Measurements from ENCODE around the gene MS4A4E.

MS4A4E gene

DNA sequence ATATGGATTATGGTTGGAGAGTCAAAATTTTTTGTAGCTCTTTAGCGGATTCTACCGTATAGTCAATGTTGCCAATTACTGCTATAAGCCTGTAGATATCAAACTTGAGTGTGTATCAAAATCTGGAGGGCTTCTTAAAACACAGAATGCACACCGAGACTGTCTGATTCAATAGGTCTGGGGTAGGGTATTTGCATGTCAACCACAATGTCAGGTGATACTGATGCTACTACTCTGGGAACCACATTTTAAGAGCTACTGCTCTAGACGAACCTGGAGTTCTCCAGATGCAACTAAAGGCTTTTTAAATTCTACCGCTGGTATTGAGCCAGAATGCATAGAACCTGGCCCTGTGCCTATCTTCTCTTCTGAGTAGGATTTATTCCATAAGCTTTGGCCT, 21.7 kb upstream of the MS4A4E start:
- TF ChIP-seq OSR1 (CRISPR knock-in tag; IDR thresholded peaks at IDR 0.05) (no peak), CSDC2 (CRISPR knock-in tag; IDR thresholded peaks at IDR 0.05) (no peak), SNAI2 (CRISPR knock-in tag; IDR thresholded peaks at IDR 0.05) (no peak), ZNF565 (CRISPR knock-in tag; conservative IDR thresholded peaks at IDR 0.05; ENCODE audit: low read depth) (no peak), ZC3H10 (CRISPR knock-in tag; IDR thresholded peaks at IDR 0.05) (no peak), ESRRG (CRISPR knock-in tag; IDR thresholded peaks at IDR 0.05) (no peak), ISL1 (CRISPR knock-in tag; IDR thresholded peaks at IDR 0.05) (no peak), ARNTL (CRISPR knock-in tag; IDR thresholded peaks at IDR 0.05; ENCODE audit: borderline replicate concordance, low read depth) (no peak), ZNF70 (CRISPR knock-in tag; IDR thresholded peaks at IDR 0.05) (no peak), TCF4 (CRISPR knock-in tag; IDR thresholded peaks at IDR 0.05; ENCODE audit: borderline replicate concordance) (no peak), PPARA (CRISPR knock-in tag; IDR thresholded peaks at IDR 0.05; ENCODE audit: borderline replicate concordance) (no peak), TOX (CRISPR knock-in tag; IDR thresholded peaks at IDR 0.05; ENCODE audit: borderline replicate concordance) (no peak), GLIS3 (CRISPR knock-in tag; IDR thresholded peaks at IDR 0.05) (no peak), ZFP3 (CRISPR knock-in tag; IDR thresholded peaks at IDR 0.05) (no peak)
- TF ChIP-seq, protein P1, sequence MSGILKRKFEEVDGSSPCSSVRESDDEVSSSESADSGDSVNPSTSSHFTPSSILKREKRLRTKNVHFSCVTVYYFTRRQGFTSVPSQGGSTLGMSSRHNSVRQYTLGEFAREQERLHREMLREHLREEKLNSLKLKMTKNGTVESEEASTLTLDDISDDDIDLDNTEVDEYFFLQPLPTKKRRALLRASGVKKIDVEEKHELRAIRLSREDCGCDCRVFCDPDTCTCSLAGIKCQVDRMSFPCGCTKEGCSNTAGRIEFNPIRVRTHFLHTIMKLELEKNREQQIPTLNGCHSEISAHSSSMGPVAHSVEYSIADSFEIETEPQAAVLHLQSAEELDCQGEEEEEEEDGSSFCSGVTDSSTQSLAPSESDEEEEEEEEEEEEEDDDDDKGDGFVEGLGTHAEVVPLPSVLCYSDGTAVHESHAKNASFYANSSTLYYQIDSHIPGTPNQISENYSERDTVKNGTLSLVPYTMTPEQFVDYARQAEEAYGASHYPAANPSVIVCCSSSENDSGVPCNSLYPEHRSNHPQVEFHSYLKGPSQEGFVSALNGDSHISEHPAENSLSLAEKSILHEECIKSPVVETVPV (CRISPR knock-in tag; IDR thresholded peaks at IDR 0.05) = no peak
- TF ChIP-seq, protein P2, sequence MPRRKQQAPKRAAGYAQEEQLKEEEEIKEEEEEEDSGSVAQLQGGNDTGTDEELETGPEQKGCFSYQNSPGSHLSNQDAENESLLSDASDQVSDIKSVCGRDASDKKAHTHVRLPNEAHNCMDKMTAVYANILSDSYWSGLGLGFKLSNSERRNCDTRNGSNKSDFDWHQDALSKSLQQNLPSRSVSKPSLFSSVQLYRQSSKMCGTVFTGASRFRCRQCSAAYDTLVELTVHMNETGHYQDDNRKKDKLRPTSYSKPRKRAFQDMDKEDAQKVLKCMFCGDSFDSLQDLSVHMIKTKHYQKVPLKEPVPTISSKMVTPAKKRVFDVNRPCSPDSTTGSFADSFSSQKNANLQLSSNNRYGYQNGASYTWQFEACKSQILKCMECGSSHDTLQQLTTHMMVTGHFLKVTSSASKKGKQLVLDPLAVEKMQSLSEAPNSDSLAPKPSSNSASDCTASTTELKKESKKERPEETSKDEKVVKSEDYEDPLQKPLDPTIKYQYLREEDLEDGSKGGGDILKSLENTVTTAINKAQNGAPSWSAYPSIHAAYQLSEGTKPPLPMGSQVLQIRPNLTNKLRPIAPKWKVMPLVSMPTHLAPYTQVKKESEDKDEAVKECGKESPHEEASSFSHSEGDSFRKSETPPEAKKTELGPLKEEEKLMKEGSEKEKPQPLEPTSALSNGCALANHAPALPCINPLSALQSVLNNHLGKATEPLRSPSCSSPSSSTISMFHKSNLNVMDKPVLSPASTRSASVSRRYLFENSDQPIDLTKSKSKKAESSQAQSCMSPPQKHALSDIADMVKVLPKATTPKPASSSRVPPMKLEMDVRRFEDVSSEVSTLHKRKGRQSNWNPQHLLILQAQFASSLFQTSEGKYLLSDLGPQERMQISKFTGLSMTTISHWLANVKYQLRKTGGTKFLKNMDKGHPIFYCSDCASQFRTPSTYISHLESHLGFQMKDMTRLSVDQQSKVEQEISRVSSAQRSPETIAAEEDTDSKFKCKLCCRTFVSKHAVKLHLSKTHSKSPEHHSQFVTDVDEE (CRISPR knock-in tag; IDR thresholded peaks at IDR 0.05) = no peak
- TF ChIP-seq, protein P3, sequence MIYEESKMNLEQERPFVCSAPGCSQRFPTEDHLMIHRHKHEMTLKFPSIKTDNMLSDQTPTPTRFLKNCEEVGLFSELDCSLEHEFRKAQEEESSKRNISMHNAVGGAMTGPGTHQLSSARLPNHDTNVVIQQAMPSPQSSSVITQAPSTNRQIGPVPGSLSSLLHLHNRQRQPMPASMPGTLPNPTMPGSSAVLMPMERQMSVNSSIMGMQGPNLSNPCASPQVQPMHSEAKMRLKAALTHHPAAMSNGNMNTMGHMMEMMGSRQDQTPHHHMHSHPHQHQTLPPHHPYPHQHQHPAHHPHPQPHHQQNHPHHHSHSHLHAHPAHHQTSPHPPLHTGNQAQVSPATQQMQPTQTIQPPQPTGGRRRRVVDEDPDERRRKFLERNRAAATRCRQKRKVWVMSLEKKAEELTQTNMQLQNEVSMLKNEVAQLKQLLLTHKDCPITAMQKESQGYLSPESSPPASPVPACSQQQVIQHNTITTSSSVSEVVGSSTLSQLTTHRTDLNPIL (CRISPR knock-in tag; IDR thresholded peaks at IDR 0.05; ENCODE audit: low read depth) = no peak
- TF ChIP-seq, protein P4, sequence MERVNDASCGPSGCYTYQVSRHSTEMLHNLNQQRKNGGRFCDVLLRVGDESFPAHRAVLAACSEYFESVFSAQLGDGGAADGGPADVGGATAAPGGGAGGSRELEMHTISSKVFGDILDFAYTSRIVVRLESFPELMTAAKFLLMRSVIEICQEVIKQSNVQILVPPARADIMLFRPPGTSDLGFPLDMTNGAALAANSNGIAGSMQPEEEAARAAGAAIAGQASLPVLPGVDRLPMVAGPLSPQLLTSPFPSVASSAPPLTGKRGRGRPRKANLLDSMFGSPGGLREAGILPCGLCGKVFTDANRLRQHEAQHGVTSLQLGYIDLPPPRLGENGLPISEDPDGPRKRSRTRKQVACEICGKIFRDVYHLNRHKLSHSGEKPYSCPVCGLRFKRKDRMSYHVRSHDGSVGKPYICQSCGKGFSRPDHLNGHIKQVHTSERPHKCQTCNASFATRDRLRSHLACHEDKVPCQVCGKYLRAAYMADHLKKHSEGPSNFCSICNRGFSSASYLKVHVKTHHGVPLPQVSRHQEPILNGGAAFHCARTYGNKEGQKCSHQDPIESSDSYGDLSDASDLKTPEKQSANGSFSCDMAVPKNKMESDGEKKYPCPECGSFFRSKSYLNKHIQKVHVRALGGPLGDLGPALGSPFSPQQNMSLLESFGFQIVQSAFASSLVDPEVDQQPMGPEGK (CRISPR knock-in tag; IDR thresholded peaks at IDR 0.05; ENCODE audit: borderline replicate concordance) = no peak
- no peak for ATAC-seq

DNA sequence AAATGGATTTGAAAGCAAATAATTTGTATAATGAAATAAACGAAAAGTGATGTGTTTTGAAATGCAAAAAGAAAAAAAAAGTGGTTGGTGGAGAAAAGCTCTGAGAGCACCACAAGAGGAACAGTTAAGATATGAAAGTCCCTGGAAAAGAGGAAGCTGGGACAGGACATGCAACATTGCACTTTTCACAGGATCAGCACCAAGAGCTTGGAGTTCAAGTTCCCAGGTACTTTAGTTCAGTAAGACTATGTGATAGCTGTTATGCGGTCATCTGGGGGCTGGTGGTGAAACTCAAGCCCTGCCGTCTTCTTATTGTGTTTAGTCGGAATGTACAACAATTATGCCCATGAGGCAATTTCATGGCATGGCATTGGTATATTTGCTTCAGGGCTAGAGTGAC, 20.5 kb upstream of the MS4A4E start:
- no peak for ATAC-seq
- TF ChIP-seq ZNF8 (CRISPR knock-in tag; IDR thresholded peaks at IDR 0.05) (no peak), PPARA (CRISPR knock-in tag; IDR thresholded peaks at IDR 0.05; ENCODE audit: borderline replicate concordance) (no peak), ZNF565 (CRISPR knock-in tag; conservative IDR thresholded peaks at IDR 0.05; ENCODE audit: low read depth) (no peak), TCF4 (CRISPR knock-in tag; IDR thresholded peaks at IDR 0.05; ENCODE audit: borderline replicate concordance) (no peak), BACH2 (CRISPR knock-in tag; IDR thresholded peaks at IDR 0.05; ENCODE audit: borderline replicate concordance) (no peak), ARNTL (CRISPR knock-in tag; IDR thresholded peaks at IDR 0.05; ENCODE audit: borderline replicate concordance, low read depth) (no peak), ZFP3 (CRISPR knock-in tag; IDR thresholded peaks at IDR 0.05) (no peak), SNAI2 (CRISPR knock-in tag; IDR thresholded peaks at IDR 0.05) (no peak), ISL1 (CRISPR knock-in tag; IDR thresholded peaks at IDR 0.05) (no peak), GLIS3 (CRISPR knock-in tag; IDR thresholded peaks at IDR 0.05) (no peak), ZNF70 (CRISPR knock-in tag; IDR thresholded peaks at IDR 0.05) (no peak), OSR1 (CRISPR knock-in tag; IDR thresholded peaks at IDR 0.05) (no peak), TOX (CRISPR knock-in tag; IDR thresholded peaks at IDR 0.05; ENCODE audit: borderline replicate concordance) (no peak), CSDC2 (CRISPR knock-in tag; IDR thresholded peaks at IDR 0.05) (no peak), ESRRG (CRISPR knock-in tag; IDR thresholded peaks at IDR 0.05) (no peak)
- TF ChIP-seq, protein P3 (CRISPR knock-in tag; IDR thresholded peaks at IDR 0.05; ENCODE audit: low read depth) = no peak
- TF ChIP-seq, protein P4 (CRISPR knock-in tag; IDR thresholded peaks at IDR 0.05; ENCODE audit: borderline replicate concordance) = no peak
- TF ChIP-seq, protein P2 (CRISPR knock-in tag; IDR thresholded peaks at IDR 0.05) = no peak
- TF ChIP-seq, protein P1 (CRISPR knock-in tag; IDR thresholded peaks at IDR 0.05) = no peak
